Smooth muscle cell (in vitro differentiated cells): ENCODE measurements around the gene VWA3A. TPM values are rescaled to one million over a fixed set of nuclear protein-coding genes. Genes with fewer than 3 reads are reported as not detected.

Experiments used
- DNase-seq: peaks from one replicate; lab custom pipeline; 2025; ENCODE audit not compliant: unreplicated experiment; lab: John Stamatoyannopoulos, UW
- H2AFZ ChIP-seq: fragments of 200-600 bp; sonication (generic); 2 replicates; pipeline ENCODE4 v1.6.0; 2016; ENCODE audit warnings: antibody characterized with exemption, low read depth, mild to moderate bottlenecking
- H3F3A ChIP-seq: fragments of 200-600 bp; sonication (generic); 2 replicates; pipeline ENCODE4 v1.6.0; 2017; ENCODE audit warnings: antibody characterized with exemption, low read depth
- H3K27ac ChIP-seq: fragments of 200-600 bp; sonication (generic); 2 replicates; pipeline ENCODE4 v1.5.1; 2016; ENCODE audit warnings: low read depth, mild to moderate bottlenecking
- H3K27me3 ChIP-seq: fragments of 200-600 bp; sonication (generic); 2 replicates; pipeline ENCODE4 v1.6.1; 2016; ENCODE audit warnings: low read depth, mild to moderate bottlenecking
- H3K36me3 ChIP-seq: fragments of 200-600 bp; sonication (generic); 2 replicates; pipeline ENCODE4 v1.5.1; 2016; ENCODE audit warnings: low read depth
- H3K4me1 ChIP-seq: fragments of 200-600 bp; sonication (generic); 2 replicates; pipeline ENCODE4 v1.5.1; 2016; ENCODE audit warnings: low read depth
- H3K4me2 ChIP-seq: fragments of 200-600 bp; sonication (generic); 2 replicates; pipeline ENCODE4 v1.6.0; 2016; ENCODE audit warnings: mild to moderate bottlenecking
- H3K4me3 ChIP-seq: fragments of 200-600 bp; sonication (generic); 2 replicates; pipeline ENCODE4 v1.5.1; 2016; ENCODE audit warnings: mild to moderate bottlenecking
- H3K79me2 ChIP-seq: fragments of 200-600 bp; sonication (generic); 2 replicates; pipeline ENCODE4 v1.6.0; 2016; ENCODE audit warnings: low read depth, mild to moderate bottlenecking
- H3K9ac ChIP-seq: fragments of 200-600 bp; sonication (generic); 2 replicates; pipeline ENCODE4 v1.6.0; 2016; ENCODE audit warnings: low read depth
- H3K9me3 ChIP-seq: fragments of 200-600 bp; sonication (generic); replicated peaks from 2 replicates; pipeline ENCODE4 v1.5.1; 2016; ENCODE audit warnings: low read depth
- H4K20me1 ChIP-seq: fragments of 200-600 bp; sonication (generic); 2 replicates; pipeline ENCODE4 v1.6.0; 2016; ENCODE audit warnings: low read depth
- WGBS: methylation state at CpG from one replicate; pipeline ENCODE4 v1.1.7; 2016; ENCODE audit warnings: low lambda C conversion rate; 5-methylcytosine and 5-hydroxymethylcytosine counted together
- polyA plus RNA-seq: library from polyadenylated mRNA; unstranded; fragments of >200 nt; fragmentation: Nextera tagmentation; extraction: Ambion mirVana; gene quantifications from 2 replicates; pipeline ENCODE4 v1.2.1, GENCODE V29; 2016
- total RNA-seq: library from RNA; depleted of rRNA; stranded (reverse); fragments of >200 nt; gene quantifications from 2 replicates; pipeline ENCODE4 v1.2.3, GENCODE V29; 2014
- TF ChIP-seq, protein P1 (sequence below): fragments of 200-600 bp; sonication (generic); IDR thresholded peaks from 2 replicates; pipeline ENCODE4 v1.5.1; 2017; ENCODE audit warnings: borderline replicate concordance, mild to moderate bottlenecking, antibody characterized with exemption; ENCODE audit not compliant: insufficient read depth, poor library complexity, severe bottlenecking

Gene VWA3A
- total and polyA plus RNA-seq, 2 experiments from 2014 or later, result not detected

DNA sequence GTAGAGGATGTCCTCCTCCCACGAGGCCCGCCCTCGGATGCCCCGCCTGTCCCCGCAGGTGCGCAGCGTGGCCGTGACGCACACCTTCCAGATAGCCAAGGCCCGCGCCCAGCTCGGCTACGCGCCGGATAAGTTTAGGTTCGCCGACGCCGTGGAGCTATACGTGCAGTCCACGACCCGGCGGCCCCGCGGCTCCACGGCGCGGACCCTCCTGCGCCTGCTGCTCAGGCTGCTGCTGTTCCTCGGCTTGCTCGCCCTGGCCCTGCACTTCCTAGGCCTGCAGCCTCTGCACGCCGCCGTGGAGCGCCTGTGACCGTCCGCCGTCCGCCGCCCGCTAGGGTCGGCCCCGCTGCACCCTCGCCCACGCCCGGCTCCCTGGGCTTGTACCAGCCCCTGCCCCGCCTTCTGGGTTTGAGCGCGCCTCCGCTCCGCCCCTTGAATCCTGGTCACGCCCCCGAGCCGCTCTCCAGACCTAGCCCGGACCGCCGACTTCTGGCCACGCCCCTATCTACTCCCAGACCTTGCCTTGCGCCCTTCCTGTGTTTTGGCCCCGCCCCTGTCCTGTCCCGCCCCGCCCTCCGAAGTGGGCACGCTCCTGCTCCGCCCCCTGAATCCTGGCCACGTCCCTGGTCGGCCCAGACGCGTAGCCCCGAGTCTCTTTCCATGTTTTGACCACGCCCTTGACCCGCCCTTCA is 97.9 kb downstream of the VWA3A start:
- Histone ChIP-seq H3F3A (no peaks in the 10 kb centered on the region), H3K4me3 (peak overlapping the region; percentile 65), H3K79me2 (no peaks in the 10 kb centered on the region), H3K27me3 (no peaks in the 10 kb centered on the region), H4K20me1 (no peaks in the 10 kb centered on the region), H3K4me2 (peak overlapping the region; percentile 93), H3K9ac (no peak overlapping the region), H3K36me3 (no peaks in the 10 kb centered on the region), H3K9me3 (no peaks in the 10 kb centered on the region), H2AFZ (peak overlapping the region; percentile 86), H3K4me1 (peaks cover 7% of the 10 kb centered on the region), H3K27ac (peak overlapping the region; percentile 50)
- peak; percentile 100 for DNase-seq
- 2% methylated on average over 48 of the region's 72 CpGs for WGBS
- TF ChIP-seq, protein P1, sequence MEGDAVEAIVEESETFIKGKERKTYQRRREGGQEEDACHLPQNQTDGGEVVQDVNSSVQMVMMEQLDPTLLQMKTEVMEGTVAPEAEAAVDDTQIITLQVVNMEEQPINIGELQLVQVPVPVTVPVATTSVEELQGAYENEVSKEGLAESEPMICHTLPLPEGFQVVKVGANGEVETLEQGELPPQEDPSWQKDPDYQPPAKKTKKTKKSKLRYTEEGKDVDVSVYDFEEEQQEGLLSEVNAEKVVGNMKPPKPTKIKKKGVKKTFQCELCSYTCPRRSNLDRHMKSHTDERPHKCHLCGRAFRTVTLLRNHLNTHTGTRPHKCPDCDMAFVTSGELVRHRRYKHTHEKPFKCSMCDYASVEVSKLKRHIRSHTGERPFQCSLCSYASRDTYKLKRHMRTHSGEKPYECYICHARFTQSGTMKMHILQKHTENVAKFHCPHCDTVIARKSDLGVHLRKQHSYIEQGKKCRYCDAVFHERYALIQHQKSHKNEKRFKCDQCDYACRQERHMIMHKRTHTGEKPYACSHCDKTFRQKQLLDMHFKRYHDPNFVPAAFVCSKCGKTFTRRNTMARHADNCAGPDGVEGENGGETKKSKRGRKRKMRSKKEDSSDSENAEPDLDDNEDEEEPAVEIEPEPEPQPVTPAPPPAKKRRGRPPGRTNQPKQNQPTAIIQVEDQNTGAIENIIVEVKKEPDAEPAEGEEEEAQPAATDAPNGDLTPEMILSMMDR, result no peak

DNA sequence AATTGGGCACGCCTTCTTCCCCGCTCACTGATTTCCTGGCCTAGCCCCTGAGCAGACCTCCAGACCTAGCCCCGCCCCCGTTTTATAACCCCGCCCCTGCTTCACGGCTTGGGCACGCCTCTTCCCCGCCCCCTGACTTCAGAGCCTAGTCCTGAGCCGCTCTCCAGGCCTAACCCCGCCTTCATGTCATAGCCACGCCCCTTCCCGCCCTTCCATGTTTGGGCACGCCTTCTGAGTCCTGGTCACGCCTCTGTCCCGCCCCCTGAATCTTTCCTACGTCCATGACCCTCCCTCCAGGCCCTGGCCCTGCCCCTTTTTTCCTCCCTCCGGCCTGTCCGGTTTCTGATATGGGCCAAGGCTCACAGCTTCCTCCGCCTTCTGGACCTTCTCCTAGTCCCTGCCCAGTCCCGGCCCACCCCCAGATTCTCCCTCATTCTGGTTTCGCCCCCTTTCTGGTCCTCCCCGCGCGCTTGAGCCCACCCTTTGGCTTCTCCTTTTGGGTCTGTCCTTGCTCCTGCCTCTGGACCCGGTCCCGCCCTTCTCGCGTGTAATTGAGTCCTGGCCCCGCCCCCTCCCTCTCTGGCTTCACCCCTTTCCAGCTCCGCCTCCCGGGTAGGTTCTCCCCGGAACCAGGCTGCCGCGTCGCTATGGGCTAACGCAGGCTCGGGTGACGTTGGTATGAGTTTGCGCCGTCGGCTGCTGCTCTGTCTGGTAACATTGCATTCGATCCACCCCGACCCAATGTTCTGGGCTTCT is 98.6 kb downstream of the VWA3A start:
- DNase-seq, result peak; percentile 100
- no peaks in the 10 kb centered on the region for H3F3A ChIP-seq
- H3K9me3 ChIP-seq, result no peaks in the 10 kb centered on the region
- no peaks in the 10 kb centered on the region for H3K79me2 ChIP-seq
- no peaks in the 10 kb centered on the region for H4K20me1 ChIP-seq
- peak overlapping the region; percentile 59 for H3K4me3 ChIP-seq
- peak overlapping the region; percentile 89 for H3K4me2 ChIP-seq
- H2AFZ ChIP-seq, result peak overlapping the region; percentile 56
- no peaks in the 10 kb centered on the region for H3K27me3 ChIP-seq
- H3K36me3 ChIP-seq, result no peaks in the 10 kb centered on the region
- WGBS, result under 1% methylated on average over 34 of the region's 43 CpGs
- H3K27ac ChIP-seq, result peak overlapping the region; percentile 96
- H3K4me1 ChIP-seq, result peaks cover 7% of the 10 kb centered on the region
- H3K9ac ChIP-seq, result peak overlapping the region; percentile 93
- TF ChIP-seq, protein P1, result no peak

DNA sequence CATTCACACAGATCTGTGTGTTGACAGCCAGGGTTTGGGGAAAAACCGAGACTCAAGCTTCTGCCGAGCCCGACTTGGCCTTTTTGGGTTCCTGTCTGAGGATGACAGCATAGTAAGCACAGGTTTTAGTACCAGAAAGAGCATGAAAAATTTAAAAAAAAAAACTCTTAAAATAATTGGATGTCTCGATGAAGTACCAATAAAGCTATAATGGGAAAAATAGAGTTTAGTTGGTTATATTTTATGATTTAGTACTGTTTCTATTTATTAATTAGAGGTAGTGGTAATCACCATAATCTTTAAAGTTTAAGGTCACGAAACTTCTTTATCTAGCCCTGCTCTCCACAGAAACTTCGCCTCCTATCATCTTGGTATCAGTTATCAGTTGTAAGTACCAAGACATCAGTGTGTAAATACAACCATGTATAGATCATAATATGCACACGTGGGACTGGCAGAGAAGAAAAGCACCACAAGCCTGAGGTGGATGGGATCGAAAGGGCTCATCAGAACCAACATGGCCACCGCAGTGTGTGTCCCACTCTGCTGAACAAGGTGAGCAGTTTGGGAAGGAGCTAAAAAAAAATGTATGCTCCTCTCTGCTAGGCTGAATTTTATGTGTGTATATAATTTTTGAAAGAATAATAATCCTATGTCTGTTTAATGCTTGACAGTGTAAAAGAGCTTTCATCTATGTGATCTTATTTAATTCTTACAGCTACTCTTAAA is 99.4 kb downstream of the VWA3A start:
- 30% methylated on average over 9 of the region's 9 CpGs for WGBS
- Histone ChIP-seq H3F3A (no peaks in the 10 kb centered on the region), H3K9ac (peak overlapping the region; percentile 93), H3K79me2 (no peaks in the 10 kb centered on the region), H2AFZ (peak overlapping the region; percentile 56), H3K4me1 (peaks cover 7% of the 10 kb centered on the region), H3K36me3 (no peaks in the 10 kb centered on the region), H4K20me1 (no peaks in the 10 kb centered on the region), H3K27me3 (no peaks in the 10 kb centered on the region), H3K9me3 (no peaks in the 10 kb centered on the region), H3K4me3 (peak overlapping the region; percentile 59), H3K27ac (peak overlapping the region; percentile 96), H3K4me2 (peak overlapping the region; percentile 89)
- DNase-seq, result no peak
- TF ChIP-seq, protein P1, result no peak
